Right renal pelvis (tissue), 4 donors: ENCODE measurements around the gene CADPS. TPM values are rescaled to one million over a fixed set of nuclear protein-coding genes. Genes with fewer than 3 reads are reported as not detected.

Source experiments
- DNase-seq, 4 donors: peaks; one replicate each; pipeline ENCODE4 v3.0.0-alpha.2; 2013; ENCODE audit warnings: low read depth in 4 of 4, low spot score in 3 of 4, missing footprints in 1 of 4
- polyA plus RNA-seq, 4 donors: library from polyadenylated mRNA; unstranded; fragments of 120-200 nt; gene quantifications; one replicate each; pipeline ENCODE4 v1.2.1, GENCODE V29; 2013; ENCODE audit not compliant: insufficient read length in 4 of 4

The CADPS gene
- polyA plus RNA-seq, 4 donors: 1.6 to 2.6 (median 1.9) TPM

DNA sequence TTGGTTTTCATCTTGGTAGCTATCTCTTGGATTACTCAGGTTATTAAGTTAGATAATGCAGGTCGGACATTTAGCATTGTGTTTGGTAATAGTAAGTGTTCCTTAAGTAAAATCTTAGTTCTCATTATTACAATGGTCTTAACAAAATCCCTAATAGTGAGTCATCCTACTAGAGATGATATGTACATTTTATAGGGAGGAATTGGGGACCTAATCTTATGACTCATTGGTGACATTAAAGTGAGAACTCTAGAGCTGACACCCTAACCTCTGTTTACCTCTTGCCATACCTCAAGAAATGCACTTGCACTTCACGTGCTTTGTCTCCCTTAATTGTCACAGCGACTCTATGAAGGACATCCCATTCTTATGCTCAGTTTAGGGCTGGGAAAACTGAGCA is 174.9 kb downstream of the CADPS start:
- DNase-seq: no peak

DNA sequence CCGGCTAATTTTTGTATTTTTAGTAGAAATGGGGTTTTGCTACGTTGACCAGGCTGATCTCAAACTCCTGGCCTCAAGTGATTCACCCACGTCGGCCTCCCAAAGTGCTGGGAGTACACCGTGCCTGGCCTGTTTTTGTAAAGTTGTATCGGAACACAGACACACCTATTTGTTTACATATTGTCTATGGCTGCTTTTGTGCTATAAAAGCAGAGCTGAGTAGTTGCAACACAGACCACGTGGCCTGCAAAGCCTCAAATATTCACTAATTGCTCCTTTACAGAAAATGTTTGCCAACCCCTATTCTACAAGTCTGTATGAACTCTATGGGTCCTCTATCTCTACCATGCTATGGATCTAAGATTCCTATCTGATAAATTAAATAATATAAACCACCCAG is 175.5 kb downstream of the CADPS start:
- no peak for DNase-seq

DNA sequence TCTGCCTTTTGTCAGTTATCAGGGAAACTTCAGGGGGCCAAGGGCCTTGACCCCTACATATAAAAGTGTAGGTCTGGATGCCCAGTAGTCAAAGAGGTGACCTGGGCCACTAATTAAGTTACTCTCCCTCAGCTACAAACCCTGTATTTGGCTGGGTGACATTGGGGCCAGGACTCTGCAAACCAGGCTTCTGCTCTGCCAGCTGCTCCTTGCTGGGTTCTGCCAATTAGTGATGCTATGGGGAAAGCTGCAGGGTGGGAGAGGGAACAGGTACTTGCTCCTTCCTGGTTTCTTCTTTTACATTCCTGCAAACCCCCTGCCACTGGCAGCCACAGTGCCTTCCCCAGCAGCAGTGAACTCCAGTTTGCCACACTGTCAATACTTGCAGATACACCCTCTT is 179.2 kb downstream of the CADPS start:
- DNase-seq: no peak

- DNase-seq: no peak
Measured at GRCh38 chr3:62688812-62689211, 186.4 kb downstream of the CADPS start.

GRCh38 chr3:62688050-62688449 is 187.2 kb downstream of the CADPS start:
- no peak for DNase-seq

- DNase-seq: no peak
Measured at GRCh38 chr3:62686503-62687294, 188.5 kb downstream of the CADPS start.

- DNase-seq: no peak
Measured at GRCh38 chr3:62682826-62683225, 192.4 kb downstream of the CADPS start.

GRCh38 chr3:62679988-62680387 is 195.2 kb downstream of the CADPS start:
- DNase-seq: no peak

GRCh38 chr3:62678841-62679240 is 196.4 kb downstream of the CADPS start:
- DNase-seq: no peak

GRCh38 chr3:62677926-62678325 is 197.3 kb downstream of the CADPS start:
- DNase-seq: no peak

DNA sequence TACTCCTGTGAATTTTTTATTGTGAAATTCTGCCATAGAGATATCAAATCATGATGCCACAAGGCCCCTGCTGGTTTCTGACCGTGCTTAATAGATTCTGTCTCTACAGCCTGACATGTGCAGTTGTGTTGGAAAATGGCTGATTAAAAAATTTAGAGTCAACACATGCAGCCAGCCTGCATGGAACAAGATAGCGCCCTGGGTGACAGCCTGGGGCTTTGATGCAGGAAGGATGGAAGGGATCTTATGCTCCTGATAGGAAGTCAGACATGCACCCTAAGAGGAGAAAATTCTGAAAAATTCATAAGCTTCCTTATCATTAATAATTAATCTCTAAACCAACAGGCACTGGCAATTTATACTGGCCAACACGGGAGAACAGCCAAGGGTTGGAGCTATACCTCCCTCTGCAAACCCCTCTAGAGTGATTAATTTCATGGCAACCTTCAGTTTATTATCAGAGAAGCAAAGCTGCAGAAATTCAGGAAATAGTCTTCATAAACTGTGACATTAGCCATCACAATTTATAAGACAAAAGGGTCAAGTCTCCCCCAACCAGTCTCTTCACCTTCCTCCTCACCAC is 198.4 kb downstream of the CADPS start:
- no peak for DNase-seq

DNA sequence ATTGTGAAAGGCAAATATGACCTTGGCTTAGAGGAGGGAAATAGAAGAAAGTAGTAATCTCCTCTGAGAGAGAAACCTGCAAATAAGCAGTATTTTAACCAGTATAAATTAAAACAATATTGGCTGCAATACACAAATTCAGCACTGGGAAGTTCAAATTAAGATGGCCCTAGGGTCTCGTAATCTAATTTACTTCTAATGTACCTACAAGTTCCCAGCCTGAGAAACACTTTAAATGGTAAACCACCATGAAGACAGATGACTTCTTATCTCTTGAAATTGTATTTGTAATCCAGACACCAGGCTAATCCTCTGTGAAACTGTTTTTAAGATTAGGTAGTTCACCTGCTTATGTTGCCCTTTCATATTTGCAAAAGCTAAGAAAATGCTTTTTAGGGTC is 199.7 kb downstream of the CADPS start:
- no peak for DNase-seq

GRCh38 chr3:62672988-62673313 is 202.3 kb downstream of the CADPS start:
- DNase-seq: no peak

- DNase-seq: no peak
Measured at GRCh38 chr3:62672270-62672987, 202.8 kb downstream of the CADPS start.

DNA sequence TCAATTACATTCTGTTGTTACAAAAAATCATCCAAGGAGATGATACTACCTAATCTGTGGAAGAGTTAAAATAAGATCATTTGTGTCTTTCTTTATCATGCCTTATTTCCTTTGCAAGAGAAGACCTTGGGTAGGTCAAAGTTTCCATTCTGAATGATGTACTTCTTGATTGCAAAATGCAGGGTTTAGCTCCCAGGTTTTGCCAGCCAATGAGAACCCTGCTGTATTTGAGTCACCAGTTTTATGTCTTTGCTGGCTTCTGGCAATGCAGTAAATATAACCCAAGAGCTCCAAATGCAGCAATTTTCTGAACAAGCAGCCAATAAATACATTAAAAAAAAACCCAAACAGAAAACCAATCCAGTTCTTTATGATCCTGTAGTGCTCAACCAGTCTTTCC is 204.9 kb downstream of the CADPS start:
- DNase-seq: no peak

- no peak for DNase-seq
Measured at GRCh38 chr3:62669161-62669560, 206.1 kb downstream of the CADPS start.

GRCh38 chr3:62667714-62668113 is 207.5 kb downstream of the CADPS start:
- DNase-seq: no peak

GRCh38 chr3:62665627-62666437 is 209.4 kb downstream of the CADPS start:
- DNase-seq: peak; percentile 41 to 53 (median 50)

DNA sequence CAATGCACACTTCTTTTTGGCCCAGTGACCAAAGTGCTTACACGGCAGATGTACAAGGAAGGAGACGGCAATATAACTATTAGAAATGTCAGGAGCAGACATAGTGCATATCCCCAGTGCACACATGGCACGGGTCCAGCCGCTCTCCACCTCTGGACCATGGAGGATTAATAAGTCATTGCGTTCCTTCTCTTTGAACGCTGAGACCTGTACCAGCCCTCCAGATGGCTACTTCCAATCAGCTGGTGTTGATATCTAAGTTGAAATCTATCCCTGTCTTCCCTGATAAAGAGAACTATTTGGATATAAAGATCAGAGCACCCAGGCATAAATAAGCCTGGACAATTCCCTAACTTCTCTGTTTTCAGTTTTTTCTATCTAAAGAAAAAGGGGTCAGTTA is 212.5 kb downstream of the CADPS start:
- no peak for DNase-seq

- no peak for DNase-seq
Measured at GRCh38 chr3:62659660-62660059, 215.6 kb downstream of the CADPS start.

DNA sequence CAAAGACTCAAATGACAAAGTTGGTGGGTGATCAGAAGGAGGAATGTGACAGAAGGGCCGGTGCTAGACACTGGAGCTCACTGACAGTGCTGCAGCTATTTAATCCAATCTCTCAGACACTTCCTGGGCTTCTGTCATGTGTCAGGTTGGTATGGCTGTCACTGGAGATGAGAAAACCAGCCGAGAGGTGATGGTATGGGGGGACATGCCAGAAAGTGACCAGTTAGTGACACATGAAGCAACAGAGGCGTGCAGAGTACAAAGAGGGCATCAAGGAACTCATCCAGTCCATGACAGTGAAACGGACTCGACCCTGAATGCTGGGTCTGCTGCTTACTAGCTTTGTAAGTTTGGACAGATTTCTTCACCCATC is 219.5 kb downstream of the CADPS start:
- DNase-seq: no peak
